OCI-LY1 (cell line): Measurements from ENCODE around the gene EIF2D.

Experiments
- H2AFZ ChIP-seq: fragments of 200-600 bp; sonication (generic), shearing (Covaris generic); 2 replicates; pipeline ENCODE4 v1.6.0; 2014; ENCODE audit warnings: antibody characterized with exemption, mild to moderate bottlenecking, low read length
- H3F3A ChIP-seq: fragments of 200-600 bp; sonication (generic), shearing (Covaris generic); 2 replicates; pipeline ENCODE4 v1.6.0; 2014; ENCODE audit warnings: mild to moderate bottlenecking, antibody characterized with exemption, low read length, moderate library complexity; ENCODE audit not compliant: insufficient read depth
- H3K27ac ChIP-seq: fragments of 200-600 bp; sonication (generic); 2 replicates; pipeline ENCODE4 v1.5.1; 2014; ENCODE audit warnings: low read length, mixed run types, mild to moderate bottlenecking, low read depth; ENCODE audit not compliant: poor library complexity, severe bottlenecking
- H3K27me3 ChIP-seq: fragments of 200-600 bp; sonication (generic); 2 replicates; pipeline ENCODE4 v1.6.0; 2014; ENCODE audit warnings: antibody characterized with exemption, mild to moderate bottlenecking, low read length, moderate library complexity; ENCODE audit not compliant: insufficient read depth
- H3K36me3 ChIP-seq: fragments of 200-600 bp; sonication (generic); 2 replicates; pipeline ENCODE4 v1.6.1; 2014; ENCODE audit warnings: mild to moderate bottlenecking, antibody characterized with exemption, low read length, moderate library complexity, mixed read lengths; ENCODE audit not compliant: insufficient read depth
- H3K4me1 ChIP-seq: fragments of 200-600 bp; sonication (generic); 2 replicates; pipeline ENCODE4 v1.5.1; 2014; ENCODE audit warnings: mild to moderate bottlenecking, low read length, moderate library complexity; ENCODE audit not compliant: insufficient read depth, severe bottlenecking
- H3K4me2 ChIP-seq: fragments of 200-600 bp; sonication (generic), shearing (Covaris generic); 2 replicates; pipeline ENCODE4 v1.6.1; 2014; ENCODE audit warnings: low read length
- H3K4me3 ChIP-seq: fragments of 200-600 bp; sonication (generic); 2 replicates; pipeline ENCODE4 v1.5.1; 2014; ENCODE audit warnings: low read length, low read depth, mild to moderate bottlenecking, mixed read lengths; ENCODE audit not compliant: poor library complexity, severe bottlenecking
- H3K79me2 ChIP-seq: fragments of 200-600 bp; shearing (Covaris generic); 2 replicates; pipeline ENCODE4 v1.6.1; 2016; ENCODE audit warnings: mixed run types, low read length, mixed read lengths; ENCODE audit not compliant: insufficient read depth
- H3K9ac ChIP-seq: fragments of 200-600 bp; sonication (generic), shearing (Covaris generic); 2 replicates; pipeline ENCODE4 v1.6.1; 2014; ENCODE audit warnings: mild to moderate bottlenecking, low read length, mixed read lengths
- H3K9me2 ChIP-seq: fragments of 200-600 bp; sonication (generic), shearing (Covaris generic); 2 replicates; pipeline ENCODE4 v1.6.1; 2014; ENCODE audit warnings: low read depth, mild to moderate bottlenecking, low read length, mixed read lengths
- H3K9me3 ChIP-seq: fragments of 200-600 bp; shearing (Covaris generic); 2 replicates; pipeline ENCODE4 v1.6.1; 2014; ENCODE audit warnings: low read length, mixed read lengths
- H4K20me1 ChIP-seq: fragments of 200-600 bp; sonication (generic), shearing (Covaris generic); 2 replicates; pipeline ENCODE4 v1.6.0; 2016; ENCODE audit warnings: mild to moderate bottlenecking, low read length; ENCODE audit not compliant: insufficient read depth
- CTCF ChIP-seq: fragments of 200-600 bp; sonication (generic), shearing (Covaris generic); IDR thresholded peaks from 2 replicates; pipeline ENCODE4 v1.5.1; 2017; ENCODE audit warnings: mild to moderate bottlenecking, antibody characterized with exemption, low read length, moderate library complexity, mixed read lengths
- EZH2 ChIP-seq: fragments of 200-600 bp; sonication (generic), shearing (Covaris generic); IDR thresholded peaks from 2 replicates; pipeline ENCODE4 v1.8.0; 2017; ENCODE audit warnings: borderline replicate concordance, mixed run types, mild to moderate bottlenecking, antibody characterized with exemption, low read length, moderate library complexity, mixed read lengths

Gene EIF2D

GRCh38 chr1:206635978-206636345 lies 23.7 kb upstream of the EIF2D start:
- H3K9me3 ChIP-seq: no peaks in the 10 kb centered on the region
- peaks cover 4% of the 10 kb centered on the region; the same call in 1 of the 2 replicates for H3F3A ChIP-seq
- no peak overlapping the region for H3K27ac ChIP-seq
- no peaks in the 10 kb centered on the region for H3K79me2 ChIP-seq
- H3K9ac ChIP-seq: peak overlapping the region; percentile 48; the same call in 1 of the 2 replicates
- no peaks in the 10 kb centered on the region for H3K9me2 ChIP-seq
- TF ChIP-seq EZH2 (no peak), CTCF (no peak)
- H2AFZ ChIP-seq: no peak overlapping the region
- no peaks in the 10 kb centered on the region for H3K36me3 ChIP-seq
- peak overlapping the region; percentile 71 for H3K4me3 ChIP-seq
- no peaks in the 10 kb centered on the region for H3K27me3 ChIP-seq
- no peaks in the 10 kb centered on the region for H4K20me1 ChIP-seq
- peak overlapping the region; percentile 63 for H3K4me2 ChIP-seq
- H3K4me1 ChIP-seq: peaks cover 34% of the 10 kb centered on the region

GRCh38 chr1:206635080-206635977 lies 23.1 kb upstream of the EIF2D start, which contains the start of gene DYRK3:
Gene DYRK3 (plus strand): TSS chr1:206635536. CDS start chr1:206635704, 168 bp downstream.
- Histone ChIP-seq H3F3A (peaks cover 4% of the 10 kb centered on the region; the same call in 1 of the 2 replicates), H3K4me1 (peaks cover 34% of the 10 kb centered on the region), H2AFZ (peak within 1 kb of the TSS; percentile 72; the same call in 1 of the 2 replicates), H3K9ac (peak within 1 kb of the TSS; percentile 58), H3K4me3 (peak within 1 kb of the TSS; percentile 71), H3K4me2 (peak within 1 kb of the TSS; percentile 63), H4K20me1 (no peaks in the 10 kb centered on the region), H3K27me3 (no peaks in the 10 kb centered on the region), H3K9me2 (no peaks in the 10 kb centered on the region), H3K79me2 (no peaks in the 10 kb centered on the region), H3K9me3 (no peaks in the 10 kb centered on the region), H3K27ac (peak within 1 kb of the TSS; percentile 27), H3K36me3 (no peaks in the 10 kb centered on the region)
- TF ChIP-seq CTCF (no peak), EZH2 (no peak)

- Histone ChIP-seq H3K4me3 (peak overlapping the region; percentile 71), H3K79me2 (no peaks in the 10 kb centered on the region), H3K4me1 (peaks cover 34% of the 10 kb centered on the region), H2AFZ (peak overlapping the region; percentile 72; the same call in 1 of the 2 replicates), H3F3A (peaks cover 4% of the 10 kb centered on the region; the same call in 1 of the 2 replicates), H3K36me3 (no peaks in the 10 kb centered on the region), H3K9me2 (no peaks in the 10 kb centered on the region), H3K27me3 (no peaks in the 10 kb centered on the region), H3K27ac (peak overlapping the region; percentile 20), H3K4me2 (peak overlapping the region; percentile 63), H3K9me3 (no peaks in the 10 kb centered on the region), H3K9ac (peak overlapping the region; percentile 58), H4K20me1 (no peaks in the 10 kb centered on the region)
- no peak for TF ChIP-seq EZH2
- TF ChIP-seq CTCF: peak; percentile 91
These were observed 22.3 kb upstream of the EIF2D start for GRCh38 chr1:206634365-206635079.
